Measurements from ENCODE around the gene VPREB1. TPM values are rescaled to one million over a fixed set of nuclear protein-coding genes. Genes with fewer than 3 reads are reported as not detected.
"Not testable (repeated sequence)": the region's sequence is repeated elsewhere in the genome, so short reads cannot be mapped to it uniquely, and the experiment has no call there.

The VPREB1 gene
- total RNA-seq, 1 donor from 2014 or later: not detected

DNA sequence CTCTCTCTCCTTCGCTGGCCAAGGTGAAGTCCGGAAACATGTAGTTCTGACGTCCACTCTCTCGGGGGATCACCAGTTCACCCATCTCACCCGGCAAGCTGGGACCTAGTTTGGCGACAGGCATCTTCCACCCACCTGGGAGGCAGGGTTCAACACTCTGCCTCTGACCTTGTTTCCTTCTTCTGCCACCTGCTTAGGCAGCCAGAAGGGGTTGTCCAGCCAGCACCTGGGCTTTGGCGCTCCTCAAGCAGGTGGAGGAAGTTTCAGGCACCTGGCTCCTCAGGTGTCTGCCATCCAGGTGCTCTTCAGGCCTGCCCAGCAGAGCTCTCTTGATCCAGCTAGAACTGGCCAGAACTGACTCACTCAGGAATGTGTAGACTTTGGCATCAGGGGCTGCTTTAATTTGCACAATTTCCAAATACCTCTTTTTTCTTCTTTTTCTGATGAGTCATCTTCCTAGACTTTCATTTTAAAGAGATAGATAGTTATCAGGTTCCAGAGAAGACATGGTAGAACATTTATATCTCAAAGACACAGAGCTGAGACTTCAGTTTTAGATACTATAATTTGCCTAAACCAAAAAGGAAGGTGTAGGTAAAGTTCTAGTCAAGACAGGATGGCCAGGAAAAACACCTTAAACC is 25.6 kb downstream of the VPREB1 start:
- H3K36me3 ChIP-seq; ATAC-seq; H3K4me1 ChIP-seq; H3K27ac ChIP-seq; H3K9me3 ChIP-seq; intact Hi-C loops (cut with DNase I); DNase-seq; H3K27me3 ChIP-seq; H3K4me3 ChIP-seq: not testable (repeated sequence)

- H3K9me3 ChIP-seq: not testable (repeated sequence)
Measured at GRCh38 chr22:22277423-22277822, 32.8 kb downstream of the VPREB1 start.

DNA sequence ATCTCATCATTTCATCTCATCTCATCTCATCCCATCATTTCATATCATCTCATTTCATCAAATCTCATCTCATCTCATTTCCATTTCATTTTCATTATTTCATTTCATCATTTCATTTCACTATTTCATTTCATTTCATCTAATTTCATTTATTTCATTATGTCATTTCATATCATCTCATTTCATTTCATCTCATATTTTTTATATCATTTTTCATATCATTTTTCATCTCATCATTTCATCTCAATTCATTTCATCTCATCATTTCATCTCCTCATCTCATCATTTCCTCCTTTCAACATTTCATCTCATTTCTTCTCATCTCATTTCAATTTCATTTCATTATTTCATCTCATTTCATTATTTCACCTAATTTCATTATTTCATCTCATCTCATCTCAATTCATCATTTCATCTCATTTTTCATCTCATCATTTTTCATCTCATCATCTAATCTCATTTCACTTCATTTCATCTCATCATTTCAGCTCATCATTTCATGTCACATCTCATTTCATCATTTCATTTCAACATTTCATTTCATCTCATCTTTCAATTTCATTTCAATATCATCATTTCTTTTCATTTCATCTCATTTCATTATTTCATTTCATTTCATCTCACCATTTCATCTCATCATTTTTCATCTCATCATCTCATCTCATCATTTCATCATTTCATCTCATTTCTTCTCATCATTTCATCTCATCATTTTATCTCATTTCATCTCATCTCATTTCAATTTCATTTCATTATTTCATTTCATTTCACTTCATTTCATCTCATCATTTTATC is 40.6 kb downstream of the VPREB1 start:
- H3K9me3 ChIP-seq; H3K4me3 ChIP-seq; DNase-seq; H3K36me3 ChIP-seq; intact Hi-C loops (cut with DNase I); ATAC-seq; H3K27me3 ChIP-seq; H3K4me1 ChIP-seq; H3K27ac ChIP-seq: not testable (repeated sequence)

More at GRCh38 chr22:22277423-22277822, 32.8 kb downstream of the VPREB1 start:
- intact Hi-C loops (cut with DNase I); ATAC-seq; H3K36me3 ChIP-seq; H3K27ac ChIP-seq; H3K4me3 ChIP-seq; H3K4me1 ChIP-seq; H3K27me3 ChIP-seq; DNase-seq: not testable (repeated sequence)

DNA sequence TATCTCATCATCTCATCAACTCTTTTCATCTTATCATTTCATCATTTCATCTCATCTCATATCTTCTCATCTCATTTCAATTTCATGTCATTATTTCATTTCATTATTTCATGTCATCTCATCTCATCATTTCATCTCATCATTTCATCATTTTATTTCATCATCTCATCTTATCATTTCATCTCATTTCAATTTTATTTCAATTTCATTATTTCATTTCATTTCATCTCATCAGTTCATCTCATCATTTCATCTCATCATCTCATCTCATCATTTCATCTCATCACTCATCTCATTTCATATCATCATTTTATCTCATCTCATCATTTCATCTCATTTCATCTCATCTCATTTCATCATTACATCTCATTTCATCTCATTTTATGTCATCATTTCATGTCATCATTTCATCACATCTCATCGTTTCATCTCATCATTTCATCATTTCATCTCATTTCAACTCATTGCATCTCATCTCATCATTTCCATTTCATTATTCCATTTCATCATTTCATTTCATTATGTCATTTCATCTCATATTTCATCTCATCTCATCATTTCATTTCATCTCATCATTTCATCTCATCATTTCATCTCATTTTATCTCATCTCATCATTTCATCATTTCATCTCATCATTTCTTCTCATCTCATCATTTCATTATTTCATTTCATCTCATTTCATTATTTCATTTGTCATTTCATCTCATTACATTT is 42.0 kb downstream of the VPREB1 start:
- H3K36me3 ChIP-seq; H3K4me3 ChIP-seq; H3K27ac ChIP-seq; H3K4me1 ChIP-seq; H3K9me3 ChIP-seq; DNase-seq; intact Hi-C loops (cut with DNase I); ATAC-seq; H3K27me3 ChIP-seq: not testable (repeated sequence)

DNA sequence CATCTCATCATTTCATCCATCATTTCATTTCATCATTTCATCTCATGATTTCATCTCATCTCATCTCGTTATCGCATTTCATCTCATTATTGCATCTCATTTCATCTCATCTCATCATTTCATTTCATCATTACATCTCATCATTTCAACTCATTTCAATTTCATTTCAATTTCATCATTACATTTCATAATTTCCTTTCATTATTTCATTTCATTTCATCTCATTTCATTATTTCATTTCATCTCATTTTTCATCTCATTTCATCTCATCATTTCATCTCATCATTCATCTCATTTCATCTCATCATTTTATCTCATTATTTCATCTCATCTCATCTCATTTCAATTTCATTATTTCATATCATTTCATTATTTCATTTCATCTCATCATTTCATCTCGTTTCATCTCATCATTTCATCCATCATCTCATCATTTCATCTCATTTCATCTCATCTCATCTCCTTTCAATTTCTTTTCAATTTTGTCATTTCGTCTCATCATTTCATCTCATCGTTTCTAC is 42.6 kb downstream of the VPREB1 start:
- H3K9me3 ChIP-seq; H3K27me3 ChIP-seq; ATAC-seq; H3K36me3 ChIP-seq; DNase-seq; intact Hi-C loops (cut with DNase I); H3K27ac ChIP-seq; H3K4me1 ChIP-seq; H3K4me3 ChIP-seq: not testable (repeated sequence)

- ATAC-seq; H3K36me3 ChIP-seq; H3K4me3 ChIP-seq; H3K27me3 ChIP-seq; intact Hi-C loops (cut with DNase I); H3K9me3 ChIP-seq; H3K27ac ChIP-seq; DNase-seq; H3K4me1 ChIP-seq: not testable (repeated sequence)
Measured at GRCh38 chr22:22289666-22290065, 45.1 kb downstream of the VPREB1 start.

- ATAC-seq; H3K4me1 ChIP-seq; intact Hi-C loops (cut with DNase I); H3K27me3 ChIP-seq; DNase-seq; H3K4me3 ChIP-seq; H3K27ac ChIP-seq; H3K9me3 ChIP-seq; H3K36me3 ChIP-seq: not testable (repeated sequence)
Measured at GRCh38 chr22:22291129-22291806, 46.7 kb downstream of the VPREB1 start.

- H3K27me3 ChIP-seq; H3K4me3 ChIP-seq; H3K36me3 ChIP-seq; H3K9me3 ChIP-seq; intact Hi-C loops (cut with DNase I); H3K4me1 ChIP-seq; H3K27ac ChIP-seq; DNase-seq; ATAC-seq: not testable (repeated sequence)
Measured at GRCh38 chr22:22292656-22293055, 48.1 kb downstream of the VPREB1 start.

DNA sequence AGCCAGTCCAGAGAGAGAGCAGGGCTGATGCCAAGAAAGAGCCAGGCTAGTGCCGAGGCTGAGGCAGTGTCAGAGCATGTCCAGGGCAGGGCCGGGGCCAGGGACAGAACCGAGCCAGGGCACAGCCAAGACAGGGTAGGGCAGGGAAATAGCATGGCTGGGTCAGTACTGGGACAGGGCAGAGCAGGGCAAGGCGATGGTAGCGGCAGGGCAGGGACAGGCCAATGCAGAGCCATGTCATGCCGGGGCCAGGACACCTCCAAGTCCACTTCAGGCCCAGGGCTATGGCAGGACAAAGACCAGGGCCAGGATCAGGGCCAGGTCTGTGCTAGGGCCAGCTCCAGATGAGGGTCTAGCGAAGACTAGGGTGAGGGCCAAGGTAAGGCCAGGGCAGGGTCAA is 48.9 kb downstream of the VPREB1 start:
- intact Hi-C loops (cut with DNase I); DNase-seq; H3K27me3 ChIP-seq; H3K36me3 ChIP-seq; H3K27ac ChIP-seq; H3K4me1 ChIP-seq; H3K9me3 ChIP-seq; ATAC-seq; H3K4me3 ChIP-seq: not testable (repeated sequence)

DNA sequence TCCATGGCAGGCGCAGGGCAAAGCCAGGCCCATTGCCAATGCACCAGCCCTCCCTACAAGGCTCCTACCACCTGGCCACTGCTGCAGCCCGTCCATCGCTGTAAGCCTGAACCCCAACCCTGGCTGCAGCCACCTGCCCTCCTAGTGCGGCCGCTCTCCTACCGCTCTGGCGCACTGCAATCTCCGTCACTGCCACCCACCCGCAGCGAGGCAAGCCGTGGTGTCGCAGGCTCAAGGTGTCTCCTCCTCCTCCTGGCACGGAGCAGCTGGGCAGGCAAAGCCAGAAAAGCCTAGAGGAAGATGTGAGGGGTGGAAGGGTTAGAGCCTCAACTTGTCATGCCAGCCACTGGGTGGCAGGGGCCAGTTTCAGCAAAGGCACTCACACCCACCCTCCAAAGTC is 50.1 kb downstream of the VPREB1 start:
- H3K27me3 ChIP-seq; H3K4me3 ChIP-seq; H3K9me3 ChIP-seq; H3K4me1 ChIP-seq; intact Hi-C loops (cut with DNase I); H3K36me3 ChIP-seq; ATAC-seq; H3K27ac ChIP-seq: not testable (repeated sequence)
- peak; percentile 54 for DNase-seq

Measured in upper lobe of right lung (tissue), 1 donor.